Right ventricle myocardium superior (tissue), 1 donor: ENCODE data around the gene LDB2. TPM values are rescaled to one million over a fixed set of nuclear protein-coding genes. Genes with fewer than 3 reads are reported as not detected.
A peak's percentile ranks its signal among the peaks of the same experiment; 100 is the strongest.

Source experiments
- ATAC-seq: fragments of 200-7000 bp; cut with Tn5 transposase; one replicate; pipeline ENCODE4 v1.9.1; 2020; ENCODE audit warnings: mild to moderate bottlenecking; ENCODE audit not compliant: poor library complexity
- DNase-seq: peaks from one replicate; pipeline ENCODE4 v3.0.0-alpha.2; 2020
- intact Hi-C: fragments of 100-400 bp; cut with DNase I; formaldehyde crosslinking; loops from one replicate; pipeline ENCODE4 v1.11.2; 2022
- total RNA-seq: library from RNA; stranded (reverse); fragmentation: NEBNext Ultra II Directional; extraction: Animal tissue kit (Norgen Biotek cat#: 25700); gene quantifications from one replicate; pipeline ENCODE4 v1.2.1, GENCODE V29; 2021
- donor health status: DM: no; HTN: yes; CAD: no; lungs with severe emphysema.

LDB2 gene
- total RNA-seq, 1 donor from 2014 or later: 18.5 TPM

DNA sequence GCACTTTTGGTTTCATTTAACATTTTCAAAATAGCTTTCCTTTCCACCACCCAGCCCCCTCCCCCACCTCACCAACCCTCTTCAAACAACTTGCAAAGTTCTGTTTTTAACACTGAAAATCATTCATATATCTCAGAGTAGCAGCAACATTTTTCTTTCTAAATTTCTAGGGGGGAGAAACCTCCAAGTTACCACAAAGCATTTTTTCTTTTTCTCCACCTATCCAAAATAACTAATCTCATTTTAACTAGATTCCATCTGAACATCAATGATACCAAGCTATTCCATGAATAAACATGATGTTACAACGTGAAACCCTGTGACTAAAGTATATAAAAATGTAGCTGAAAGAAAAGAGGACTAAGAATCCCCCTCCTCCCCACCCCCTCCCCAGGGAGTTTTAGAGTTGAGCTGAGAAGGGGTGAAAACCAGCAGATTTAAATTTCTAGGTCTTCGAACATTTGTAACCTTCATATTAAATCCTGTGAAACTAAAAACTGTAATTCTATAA is 5.2 kb downstream of the LDB2 start:
- intact Hi-C loops: loop anchor here (10.0 kb wide), 1 partner anchor 98 kb away; no protein-coding TSS in a partner anchor
- no peak for DNase-seq
- ATAC-seq: no peak

DNA sequence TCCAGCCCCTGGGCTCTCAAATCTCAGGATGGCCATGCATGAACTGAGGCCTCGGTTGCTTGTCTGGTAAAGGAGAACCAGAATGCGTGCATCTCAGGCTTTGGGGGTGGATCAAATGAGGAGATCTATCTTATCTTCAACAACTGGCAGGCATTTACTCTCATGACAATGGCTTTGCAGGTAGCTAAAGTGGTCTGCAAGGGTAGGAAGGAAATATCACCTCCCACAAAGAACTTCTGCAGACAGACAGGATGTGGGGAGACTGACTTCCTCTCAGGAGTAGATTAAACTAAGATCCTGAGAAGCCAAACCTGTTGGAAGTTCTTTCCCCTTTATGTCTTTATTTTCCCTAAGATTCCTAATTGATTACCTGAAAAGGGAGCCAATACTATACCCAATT is 7.8 kb downstream of the LDB2 start:
- DNase-seq: no peak
- ATAC-seq: no peak
- intact Hi-C loops: loop anchor here (10.0 kb wide), 1 partner anchor 96 kb away; no protein-coding TSS in a partner anchor

DNA sequence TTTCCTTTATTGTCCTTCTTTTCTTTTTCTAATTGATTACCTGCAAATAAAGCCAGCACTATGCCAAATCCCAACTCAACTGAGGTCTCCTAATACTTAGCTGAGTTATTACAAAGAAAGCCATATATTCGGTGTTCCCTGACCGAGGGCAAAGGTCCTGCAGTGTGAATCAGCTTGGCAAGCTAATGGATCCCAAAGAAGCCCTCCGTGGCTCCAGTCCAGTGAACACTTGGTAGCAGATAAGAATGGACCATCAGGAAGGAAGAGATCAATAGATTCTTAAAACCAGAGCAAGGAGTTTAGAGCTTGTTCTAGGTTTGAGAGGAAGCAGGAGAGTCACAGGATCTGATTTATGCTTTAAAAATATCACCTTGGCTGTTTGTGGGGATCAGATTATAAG is 8.5 kb downstream of the LDB2 start:
- DNase-seq: no peak
- ATAC-seq: no peak
- intact Hi-C loops: loop anchor here (10.0 kb wide), 1 partner anchor 95 kb away; no protein-coding TSS in a partner anchor

DNA sequence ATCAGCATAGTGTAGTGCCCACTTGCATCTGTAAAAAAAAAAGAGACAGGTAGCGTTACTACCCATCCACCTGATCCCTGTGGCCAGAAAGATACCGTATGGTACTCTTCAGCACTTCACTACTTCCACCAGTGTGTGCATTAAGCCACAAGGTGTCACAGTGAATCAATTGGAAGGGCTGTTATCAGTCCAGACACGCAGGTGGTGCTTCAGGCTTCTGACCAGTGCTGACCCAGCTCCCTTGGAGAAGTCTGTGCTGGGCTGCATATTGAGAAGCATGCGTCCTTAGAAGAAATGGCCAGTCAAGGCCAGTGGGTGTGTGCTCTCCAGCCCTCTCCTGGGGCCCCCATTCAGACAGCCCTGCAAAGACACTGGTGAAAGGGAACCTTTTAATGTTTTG is 10.6 kb downstream of the LDB2 start:
- DNase-seq (no peak), ATAC-seq (no peak)
- intact Hi-C loops: no loop called here

DNA sequence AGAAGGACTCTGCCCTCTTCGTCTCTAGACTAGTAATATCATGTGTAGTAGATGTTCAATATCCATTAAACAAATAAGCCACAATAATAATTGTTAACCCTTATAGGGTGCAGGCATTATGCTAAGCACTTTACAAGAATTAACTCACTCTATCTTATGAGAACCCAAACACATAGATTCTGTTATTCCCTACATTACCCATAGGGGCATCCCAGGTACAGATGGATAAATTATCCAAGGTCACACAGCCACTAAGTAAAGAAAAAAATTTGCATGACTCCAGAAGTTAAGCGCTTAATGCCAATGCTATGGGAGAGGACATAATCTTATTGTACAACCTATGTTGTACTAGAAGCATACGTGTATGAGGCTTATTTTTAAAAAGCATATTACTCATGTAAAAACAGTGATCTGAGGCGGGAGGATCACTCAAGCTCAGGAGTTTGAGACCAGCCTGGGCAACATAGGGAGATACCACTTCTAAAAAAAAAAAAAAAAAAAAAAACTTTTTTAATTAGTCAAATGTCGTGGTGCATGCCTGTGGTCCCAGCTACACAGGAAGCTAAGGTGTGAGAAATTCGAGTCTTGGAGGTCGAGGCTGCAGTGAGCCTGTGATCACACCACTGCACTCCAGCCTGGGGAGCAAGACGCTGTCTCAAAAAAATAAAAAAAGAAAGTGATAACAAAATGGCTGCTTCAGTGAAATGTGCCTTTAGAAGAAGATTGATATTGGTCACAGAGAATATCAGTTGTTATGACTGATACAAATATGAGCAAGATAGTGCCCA is 13.6 kb downstream of the LDB2 start:
- no peak for DNase-seq
- intact Hi-C loops: no loop called here
- ATAC-seq: no peak

DNA sequence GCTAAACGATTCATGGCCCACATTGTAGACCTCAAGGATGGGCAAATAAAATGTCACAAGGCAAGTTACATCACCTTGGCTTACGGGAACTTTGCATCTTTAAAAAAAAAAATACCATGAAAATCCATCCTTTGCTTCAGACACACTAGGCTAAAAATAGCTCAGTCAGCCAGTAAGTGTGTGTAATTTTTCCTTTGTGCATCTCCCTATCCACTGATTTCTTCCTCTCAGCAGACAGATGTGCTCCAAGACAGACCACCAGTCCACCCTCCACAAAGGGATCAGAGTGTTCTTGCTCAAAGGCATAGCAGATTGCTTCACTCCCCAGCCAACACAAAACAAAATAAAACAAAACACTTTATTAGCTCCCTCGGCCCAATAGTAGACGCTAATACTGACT is 14.6 kb downstream of the LDB2 start:
- intact Hi-C loops: no loop called here
- no peak for DNase-seq
- no peak for ATAC-seq

DNA sequence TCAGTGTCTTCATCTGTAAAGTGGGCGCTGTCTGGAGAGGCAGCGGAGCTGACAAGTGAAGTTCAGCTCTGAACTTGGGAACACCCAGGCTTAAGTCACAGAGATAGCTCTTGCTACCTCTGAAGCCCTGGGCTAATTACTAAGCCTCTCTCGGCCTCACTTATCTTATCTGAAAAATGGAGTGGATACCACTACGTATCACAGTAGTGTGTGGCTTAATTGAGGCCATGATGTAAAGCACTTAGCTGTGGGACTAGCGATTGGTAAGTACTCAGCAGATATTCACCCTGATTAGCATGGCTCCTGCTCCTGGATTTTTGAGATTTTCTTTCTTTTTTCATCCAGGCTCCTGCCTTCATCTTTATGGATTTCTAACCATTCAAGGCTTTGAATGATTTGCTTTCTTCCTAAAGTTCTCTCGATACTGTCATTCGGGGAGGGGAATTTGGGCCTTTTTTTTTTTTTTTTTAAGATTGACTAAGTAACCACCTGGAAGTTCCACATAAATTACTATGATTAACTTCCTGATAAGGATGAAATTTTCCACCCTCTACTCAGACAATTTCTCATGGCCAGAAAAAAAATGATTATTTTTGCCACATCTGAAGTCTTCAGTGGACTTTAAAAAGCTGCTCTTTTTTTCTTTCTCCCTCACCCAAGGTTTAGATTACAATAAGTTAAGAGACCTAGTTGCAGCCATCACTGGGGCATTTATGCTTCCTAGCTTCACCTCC is 17.1 kb downstream of the LDB2 start:
- no peak for ATAC-seq
- no peak for DNase-seq

DNA sequence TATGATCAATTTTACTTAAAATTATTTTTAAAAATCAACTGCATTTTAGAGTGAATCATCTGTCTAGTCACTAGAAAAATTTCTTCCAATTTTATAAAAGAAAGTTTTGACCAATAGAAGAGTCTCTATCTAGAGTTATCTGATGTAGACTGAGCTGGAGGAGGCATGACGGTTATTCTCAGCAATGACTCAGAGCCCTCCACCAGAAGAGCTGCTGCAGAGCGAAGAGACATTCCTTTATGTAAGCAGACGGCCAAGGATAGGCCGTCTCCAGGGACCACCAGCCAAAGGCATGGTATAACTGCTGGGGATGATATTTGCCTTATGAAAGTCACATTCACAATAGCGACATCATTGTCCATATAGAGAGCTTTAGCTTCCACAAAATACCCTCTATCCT is 23.0 kb downstream of the LDB2 start:
- no peak for ATAC-seq
- intact Hi-C loops: no loop called here

More for the DNA sequence above, 17.1 kb downstream of the LDB2 start:
- intact Hi-C loops: no loop called here

DNA sequence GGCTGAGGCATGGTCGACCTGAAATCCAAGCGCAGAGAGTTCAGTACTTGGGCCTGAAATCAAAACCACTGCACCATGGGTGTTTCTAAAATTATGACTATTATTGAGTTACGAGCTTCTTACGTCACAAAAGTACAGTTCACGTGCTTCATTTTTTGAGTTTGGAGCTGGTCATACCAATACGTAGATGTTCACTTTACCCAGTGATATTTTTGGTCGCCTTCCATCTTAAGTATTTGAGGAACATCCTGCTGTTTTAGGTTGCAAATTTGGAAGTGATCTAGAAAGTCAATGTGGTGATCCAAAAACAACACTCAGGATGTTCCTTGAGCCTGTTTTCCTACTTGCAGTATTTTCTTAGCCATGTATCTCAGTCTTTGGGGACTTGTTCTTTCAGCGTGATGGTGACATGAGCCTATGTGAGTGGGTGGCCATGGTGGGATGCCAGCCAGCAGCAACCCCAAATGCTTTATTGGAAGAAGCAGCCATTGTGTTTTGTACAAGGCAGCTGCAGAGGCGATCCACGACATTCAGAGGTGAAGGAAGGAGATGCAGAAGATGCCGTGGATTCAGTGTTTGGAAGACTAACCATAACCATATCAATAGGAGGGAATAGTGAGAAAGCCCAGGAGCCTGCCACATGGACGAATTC is 28.7 kb downstream of the LDB2 start:
- ATAC-seq (peak; percentile 20), DNase-seq (no peak)
- intact Hi-C loops: no loop called here

More for the DNA sequence above, 23.0 kb downstream of the LDB2 start:
- no peak for DNase-seq

DNA sequence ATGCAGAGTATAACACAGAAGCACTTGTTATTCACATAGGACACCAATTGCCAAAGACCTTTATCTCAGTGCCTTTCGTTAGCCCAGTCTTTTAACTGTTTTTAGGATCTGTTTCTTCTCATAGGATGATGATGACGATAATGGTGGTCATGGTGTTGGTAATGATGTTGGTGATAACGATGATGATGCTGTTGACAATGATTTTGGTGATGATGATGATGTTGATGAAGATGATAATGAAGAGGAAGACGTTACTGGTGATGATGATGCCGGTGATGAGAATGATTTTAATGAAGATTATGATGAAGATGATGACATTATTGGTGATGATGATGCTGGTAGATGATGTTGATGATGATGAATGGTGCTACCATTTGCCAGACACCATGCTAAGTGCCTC is 29.8 kb downstream of the LDB2 start:
- ATAC-seq: no peak
- DNase-seq: no peak
- intact Hi-C loops: no loop called here

DNA sequence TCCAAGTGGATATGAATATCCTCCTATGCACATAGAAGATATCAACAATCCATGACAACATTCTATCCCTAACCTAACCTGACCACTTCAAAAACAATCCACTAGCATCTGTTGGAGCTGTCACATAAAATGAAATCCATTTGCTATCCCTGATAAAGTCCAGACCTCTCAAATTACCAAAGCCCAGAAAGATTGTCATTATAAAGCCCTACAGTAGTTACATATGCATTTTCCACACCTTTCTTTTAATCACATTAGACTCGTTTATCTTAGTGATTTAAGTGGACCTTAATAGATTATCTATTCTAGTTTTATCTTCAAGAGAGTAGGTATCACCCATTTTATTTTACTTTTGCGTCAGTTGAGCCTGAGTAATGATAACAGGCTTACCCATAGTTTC is 30.6 kb downstream of the LDB2 start:
- ATAC-seq: no peak
- intact Hi-C loops: no loop called here
- DNase-seq: no peak

DNA sequence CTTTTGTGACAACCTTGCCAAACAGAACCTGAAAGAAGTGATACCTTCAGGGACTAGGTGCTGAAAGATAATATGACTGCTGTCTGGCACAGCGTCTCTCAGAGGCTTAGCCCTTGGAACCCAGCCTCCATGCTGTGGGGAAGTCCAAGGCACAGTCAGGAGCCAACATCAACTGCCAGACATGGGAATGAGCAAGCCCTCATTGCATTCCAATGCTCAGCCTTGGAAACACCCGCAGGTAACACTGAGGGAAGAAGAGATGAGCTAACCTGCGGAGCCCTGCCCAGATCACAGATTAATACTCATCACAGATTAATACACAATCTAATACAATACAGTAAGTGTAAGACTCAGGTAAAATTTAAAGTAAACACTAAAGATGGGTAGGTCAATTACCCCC is 31.5 kb downstream of the LDB2 start:
- ATAC-seq: no peak
- intact Hi-C loops: no loop called here
- DNase-seq: no peak

DNA sequence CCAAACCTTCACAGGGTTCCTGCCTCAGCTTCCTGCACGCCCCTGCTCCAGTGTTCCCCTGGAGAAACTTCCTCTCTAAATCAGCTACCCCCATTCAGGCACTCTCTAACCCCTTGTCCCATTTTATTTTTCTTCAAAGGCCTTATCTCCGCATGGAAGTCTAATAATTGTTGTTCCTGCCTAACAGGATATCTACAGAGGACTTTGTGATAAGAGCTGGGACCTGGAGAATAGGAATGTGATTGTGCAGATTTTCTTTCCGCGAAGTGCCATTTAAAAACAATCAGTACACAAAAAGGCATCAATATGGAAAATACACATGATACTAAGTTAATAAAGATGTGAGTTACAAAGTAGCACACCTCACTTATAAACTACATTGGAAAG is 32.6 kb downstream of the LDB2 start:
- ATAC-seq: no peak
- intact Hi-C loops: no loop called here
- no peak for DNase-seq

DNA sequence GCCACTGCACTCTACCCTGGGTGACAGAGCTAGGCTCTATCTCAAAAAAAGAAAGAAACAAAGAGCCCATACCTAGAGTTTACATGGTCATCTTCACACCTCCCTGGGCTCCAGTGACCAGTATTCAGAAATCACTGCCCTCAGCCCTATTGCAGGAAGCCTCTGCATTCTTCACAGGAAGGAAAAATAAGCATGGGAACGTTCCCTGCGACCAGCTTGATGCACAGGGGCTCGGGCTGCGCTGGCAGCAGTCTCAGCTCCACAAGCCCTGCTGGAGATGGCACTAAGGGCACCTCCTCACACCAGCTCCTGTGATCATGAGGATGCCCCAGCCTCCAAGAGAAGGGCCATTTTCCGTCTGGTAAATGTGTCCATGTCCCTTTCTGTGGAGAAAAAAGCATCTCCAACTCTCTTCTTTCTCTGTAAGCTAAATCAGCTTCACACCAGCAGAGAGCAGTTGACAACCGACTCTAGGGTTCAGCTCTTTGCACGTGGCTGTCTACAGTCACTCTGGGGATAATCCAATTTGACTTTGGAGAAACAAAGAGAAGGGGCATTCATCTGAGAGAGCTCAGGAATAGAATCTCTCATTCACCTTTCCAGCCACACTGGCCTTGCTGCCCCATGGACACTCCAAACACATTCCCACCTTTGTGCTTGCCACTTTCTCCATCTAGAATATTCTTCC is 33.1 kb downstream of the LDB2 start:
- intact Hi-C loops: no loop called here
- ATAC-seq (no peak), DNase-seq (no peak)

DNA sequence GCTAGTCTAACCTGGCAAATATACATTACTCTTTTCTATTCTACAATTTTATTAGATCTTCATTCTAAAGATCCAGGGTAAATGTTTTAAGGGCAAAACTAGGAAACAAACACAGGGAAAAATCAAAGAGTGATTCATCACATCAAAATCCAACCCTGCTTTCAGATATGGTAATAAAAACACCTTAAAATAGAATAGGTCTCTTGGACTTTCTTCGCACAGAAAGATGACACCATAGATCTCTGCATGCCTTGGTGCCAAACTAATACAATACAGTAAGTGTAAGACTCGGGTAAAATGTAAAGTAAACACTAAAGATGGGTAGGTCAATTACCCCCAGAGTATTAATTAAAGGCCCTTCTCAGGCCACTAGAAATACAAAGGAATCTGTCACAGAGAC is 34.2 kb downstream of the LDB2 start:
- intact Hi-C loops: no loop called here
- no peak for ATAC-seq

DNA sequence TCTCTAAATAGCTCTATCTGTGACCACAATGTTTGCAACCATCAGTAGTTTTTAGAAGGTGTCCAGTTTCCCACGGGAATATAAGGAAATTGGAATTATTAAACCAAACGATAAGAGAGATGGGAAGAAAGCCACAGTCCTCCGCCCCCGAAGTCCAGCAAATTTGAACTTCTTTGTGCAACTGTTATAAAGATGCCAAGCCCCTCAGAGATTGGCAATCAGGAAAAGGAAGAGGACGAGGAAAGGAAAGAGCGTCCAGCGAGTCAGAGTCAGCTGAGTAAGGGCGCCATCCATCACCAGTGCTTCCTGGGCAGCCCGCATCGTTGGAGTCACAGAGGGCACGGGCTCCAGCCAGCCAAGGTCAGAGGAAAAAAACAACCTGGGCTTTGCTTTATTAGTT is 35.7 kb downstream of the LDB2 start:
- intact Hi-C loops: no loop called here
- DNase-seq (no peak), ATAC-seq (no peak)

More for the DNA sequence above, 34.2 kb downstream of the LDB2 start:
- DNase-seq: no peak

DNA sequence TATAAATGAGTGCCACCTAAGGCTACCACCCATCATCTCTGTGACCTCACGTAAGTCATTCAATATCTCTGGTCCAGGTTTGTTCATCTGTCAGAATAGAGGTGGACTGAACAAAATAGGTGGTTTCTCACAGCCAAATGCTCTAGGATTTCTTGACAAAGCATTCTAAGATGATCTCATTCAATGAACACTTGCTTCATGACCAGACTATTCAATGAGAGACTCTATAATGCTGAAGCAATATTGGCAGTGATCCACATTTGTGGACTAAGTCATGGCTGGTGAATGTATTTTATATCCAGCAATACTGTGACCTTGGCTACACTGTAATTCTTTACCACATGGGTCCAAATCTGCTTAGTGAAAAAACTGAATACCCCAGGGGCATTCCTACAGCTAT is 37.9 kb downstream of the LDB2 start:
- DNase-seq (no peak), ATAC-seq (no peak)
- intact Hi-C loops: no loop called here

DNA sequence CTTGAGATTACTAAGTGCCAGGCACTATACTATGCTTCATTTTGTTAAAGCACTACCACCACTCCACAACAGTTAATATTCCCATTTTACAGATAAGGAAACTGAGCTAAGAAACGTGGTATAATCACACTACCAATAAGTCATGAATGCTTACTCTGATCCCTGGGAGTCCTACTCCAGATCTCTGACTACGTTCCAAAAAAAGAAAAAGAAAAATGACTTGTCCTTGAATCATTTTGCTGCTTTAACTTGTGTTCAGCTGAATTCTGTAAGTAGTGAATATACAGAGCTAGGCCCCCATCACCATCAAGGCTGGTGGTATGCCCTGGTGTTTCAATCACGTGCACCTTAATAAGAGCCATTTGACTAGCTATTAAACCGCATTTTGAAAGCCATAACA is 39.4 kb downstream of the LDB2 start:
- intact Hi-C loops: no loop called here
- ATAC-seq (no peak), DNase-seq (no peak)

DNA sequence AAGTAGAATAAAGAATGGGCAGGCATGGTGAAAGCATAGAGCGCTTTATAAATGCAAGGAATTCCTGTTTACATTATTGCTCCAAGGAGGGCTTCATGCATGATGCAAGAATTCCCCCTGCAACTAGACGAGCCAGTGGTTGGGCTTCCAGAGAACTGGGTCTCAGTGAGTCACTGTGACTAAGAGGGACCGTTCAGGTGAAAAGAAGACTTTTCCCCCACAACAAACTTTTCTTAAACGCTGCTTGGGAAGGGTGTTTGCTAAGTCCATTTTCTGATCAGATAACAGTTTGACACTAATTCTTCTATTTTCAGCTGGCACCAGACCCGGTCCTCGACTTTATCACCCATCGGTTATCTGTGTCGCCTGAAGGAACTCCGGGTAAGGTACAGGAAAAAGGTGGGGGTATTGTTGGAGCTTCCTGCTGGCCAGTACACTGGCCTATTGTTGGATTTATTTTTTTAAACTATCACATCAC is 40.1 kb downstream of the LDB2 start:
- DNase-seq (no peak), ATAC-seq (peak; percentile 60)
- intact Hi-C loops: no loop called here
